NT2/D1 (cell line): ENCODE measurements around the gene RNFT2.

Experiments
- YY1 ChIP-seq: IDR thresholded peaks from 2 replicates; pipeline ENCODE4 v1.6.1; 2011; ENCODE audit not compliant: insufficient read length, insufficient read depth
- ZNF274 ChIP-seq: IDR thresholded peaks from 2 replicates; pipeline ENCODE4 v1.6.1; 2011; ENCODE audit warnings: mild to moderate bottlenecking, low read depth, low read length

DNA sequence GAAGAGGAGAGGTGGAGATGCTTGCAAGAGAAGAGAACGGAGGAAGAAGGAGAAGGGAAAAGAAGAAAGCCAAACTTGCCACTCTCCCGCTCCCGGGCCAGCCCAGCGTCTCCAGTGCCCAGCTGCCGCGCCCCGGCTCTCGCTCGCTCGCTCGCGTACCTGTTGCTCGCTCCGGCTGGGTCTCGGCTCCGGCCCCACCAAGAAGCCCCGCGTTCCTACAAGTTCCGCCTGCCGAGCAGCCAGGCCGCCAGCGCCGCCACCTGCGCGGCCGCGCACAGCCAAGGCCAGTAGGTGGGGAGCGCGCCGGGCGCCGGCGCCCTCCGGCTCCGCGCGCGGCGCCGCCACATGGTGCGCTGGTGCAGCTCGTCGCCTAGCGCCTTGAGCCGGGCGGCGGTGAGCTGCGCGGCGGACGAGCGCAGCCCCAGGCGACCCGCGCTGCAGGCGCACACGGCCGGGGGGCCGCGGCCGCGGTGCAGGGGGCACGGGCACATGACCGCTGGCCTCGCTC, 142.8 kb downstream of the RNFT2 start:
- TF ChIP-seq YY1 (no peak), ZNF274 (no peak)
